DMS79 (cell line): ENCODE data around the gene HSPG2.
"Not testable (repeated sequence)": the region's sequence is repeated elsewhere in the genome, so short reads cannot be mapped to it uniquely, and the experiment has no call there.

Source experiments
- DNase-seq: peaks from one replicate; lab custom pipeline; 2025; lab: John Stamatoyannopoulos, UW

The HSPG2 gene

DNA sequence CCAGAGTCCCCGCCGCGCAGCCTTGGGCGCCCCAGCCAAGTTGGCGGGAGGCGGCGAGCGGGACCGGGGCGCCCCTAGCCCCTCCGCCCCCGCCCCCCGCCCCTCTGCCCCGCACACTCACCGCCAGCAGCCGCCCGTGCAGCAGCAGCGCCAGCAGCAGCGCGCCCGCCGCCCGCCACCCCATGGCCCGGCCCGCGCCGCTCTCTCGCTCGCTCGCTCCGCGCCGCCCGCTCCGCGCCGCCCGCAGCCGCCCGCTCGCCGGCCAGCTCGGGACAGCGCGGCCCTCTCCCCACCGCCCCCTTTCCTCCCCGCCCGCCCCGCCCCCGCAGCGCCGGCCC lies at the start of gene HSPG2:
HSPG2 (minus strand) TSS at position 277 of the 338 bp plus-strand sequence; CDS start at position 184, 93 bp downstream.
- DNase-seq, result no peak

DNA sequence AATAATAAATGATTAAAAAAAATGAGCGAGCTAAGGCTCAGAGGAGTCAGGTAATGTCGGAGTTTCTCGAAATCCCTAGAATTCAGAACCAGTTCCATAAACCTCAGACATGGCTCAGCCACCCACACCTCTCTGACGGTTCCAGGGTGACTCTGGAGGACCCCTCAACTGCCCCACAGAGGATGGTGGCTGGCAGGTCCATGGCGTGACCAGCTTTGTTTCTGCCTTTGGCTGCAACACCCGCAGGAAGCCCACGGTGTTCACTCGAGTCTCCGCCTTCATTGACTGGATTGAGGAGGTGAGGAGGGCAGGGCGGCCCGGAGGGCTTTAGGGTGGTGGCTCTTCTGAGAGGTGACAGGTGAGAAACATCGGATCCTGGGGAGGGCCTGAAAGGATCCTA lies 49.3 kb upstream of the HSPG2 start:
- not testable (repeated sequence) for DNase-seq

DNA sequence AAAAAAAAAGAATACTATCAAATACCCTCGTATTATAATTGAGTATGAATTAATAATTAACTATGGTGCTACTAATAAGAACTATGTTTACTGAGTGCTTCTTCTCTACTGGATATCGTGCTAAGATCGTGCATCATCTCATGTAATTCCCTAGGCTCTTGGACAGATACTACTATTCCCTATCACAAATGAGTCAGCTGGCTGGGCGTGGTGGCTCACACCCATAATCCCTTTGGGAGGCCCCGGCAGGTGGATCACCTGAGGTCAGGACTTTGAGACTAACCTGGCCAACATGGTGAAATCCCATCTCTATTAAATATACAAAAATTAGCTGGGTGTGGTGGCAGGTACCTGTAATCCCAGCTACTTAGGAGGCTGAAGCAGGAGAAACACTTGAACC lies 48.8 kb upstream of the HSPG2 start:
- not testable (repeated sequence) for DNase-seq

DNA sequence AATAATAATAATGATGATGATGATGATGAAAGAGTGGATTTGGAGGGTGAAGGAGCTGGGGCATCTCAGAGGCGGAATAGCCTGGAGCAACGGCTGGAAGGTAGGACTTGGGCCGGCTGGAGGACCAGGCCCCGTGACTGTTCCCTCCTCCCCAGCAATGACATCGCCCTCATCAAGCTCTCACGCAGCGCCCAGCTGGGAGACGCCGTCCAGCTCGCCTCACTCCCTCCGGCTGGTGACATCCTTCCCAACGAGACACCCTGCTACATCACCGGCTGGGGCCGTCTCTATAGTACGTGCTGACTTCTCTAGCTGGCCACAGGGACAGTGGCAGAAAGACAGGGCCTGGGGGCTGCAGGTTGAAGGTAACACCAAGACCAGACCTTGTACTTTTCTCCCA lies 46.4 kb upstream of the HSPG2 start:
- DNase-seq, result not testable (repeated sequence)

DNA sequence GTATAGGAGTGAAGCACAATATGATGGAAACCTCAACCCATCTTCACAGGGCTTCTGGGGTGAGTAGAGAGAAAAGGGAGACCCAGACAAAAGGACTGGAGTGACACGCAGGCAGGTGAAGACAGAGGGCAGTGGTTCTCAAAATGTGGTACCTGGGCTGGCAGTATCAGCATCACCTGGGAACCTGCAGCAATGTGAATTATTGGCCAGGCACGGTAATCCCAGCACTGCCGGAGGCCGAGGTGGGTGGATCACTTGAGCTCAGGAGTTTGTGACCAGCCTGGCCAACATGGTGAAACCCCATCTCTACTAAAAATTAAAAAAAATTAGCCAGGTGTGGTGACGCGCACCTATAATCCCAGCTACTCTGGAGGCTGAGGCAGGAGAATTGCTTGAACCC lies 45.0 kb upstream of the HSPG2 start:
- DNase-seq, result not testable (repeated sequence)

DNA sequence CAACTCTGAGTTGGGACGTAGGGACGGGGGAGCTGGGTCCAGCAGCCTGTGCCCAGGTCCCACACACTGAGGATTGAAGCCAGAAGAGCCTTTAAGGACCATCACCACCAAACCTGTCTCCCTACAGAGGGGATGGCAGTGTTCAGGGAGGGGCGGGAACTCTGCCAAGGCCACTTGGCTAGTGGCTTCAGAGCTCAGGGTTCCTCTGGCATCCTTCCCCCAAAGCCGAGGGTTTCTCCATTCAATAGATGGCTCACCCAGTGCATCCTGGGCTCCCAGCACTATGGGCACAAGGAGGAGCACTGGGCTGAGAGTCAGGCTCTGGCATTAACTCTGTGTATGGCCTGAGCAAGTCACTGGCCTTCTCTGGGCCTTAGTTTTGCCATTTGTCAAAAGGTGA lies 44.1 kb upstream of the HSPG2 start:
- not testable (repeated sequence) for DNase-seq

DNA sequence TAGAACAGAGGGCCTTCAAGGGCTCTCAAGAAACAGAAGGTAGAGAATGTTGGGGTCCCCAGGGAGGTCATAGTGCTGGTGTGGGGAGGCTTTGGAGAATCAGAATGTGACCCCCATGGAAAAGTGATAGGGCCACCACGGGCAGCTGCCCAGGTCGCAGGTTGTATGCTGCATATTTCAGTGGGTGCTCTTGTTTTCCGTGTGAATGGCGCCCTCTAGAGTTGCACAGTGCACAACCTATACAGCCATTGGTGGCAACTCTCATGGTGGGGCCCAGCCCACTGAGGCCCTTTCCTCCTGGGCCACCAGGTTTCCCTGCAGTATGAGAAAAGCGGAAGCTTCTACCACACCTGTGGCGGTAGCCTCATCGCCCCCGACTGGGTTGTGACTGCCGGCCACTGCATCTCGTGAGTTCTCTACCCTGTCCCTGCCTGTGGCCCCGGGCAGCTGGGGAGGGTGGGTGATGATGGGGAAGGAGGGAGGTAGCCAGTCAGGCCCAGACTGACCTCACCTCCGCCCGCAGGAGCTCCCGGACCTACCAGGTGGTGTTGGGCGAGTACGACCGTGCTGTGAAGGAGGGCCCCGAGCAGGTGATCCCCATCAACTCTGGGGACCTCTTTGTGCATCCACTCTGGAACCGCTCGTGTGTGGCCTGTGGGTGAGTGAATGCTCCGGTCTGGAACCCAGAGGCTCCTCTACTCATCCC lies 43.6 kb upstream of the HSPG2 start:
- not testable (repeated sequence) for DNase-seq

DNA sequence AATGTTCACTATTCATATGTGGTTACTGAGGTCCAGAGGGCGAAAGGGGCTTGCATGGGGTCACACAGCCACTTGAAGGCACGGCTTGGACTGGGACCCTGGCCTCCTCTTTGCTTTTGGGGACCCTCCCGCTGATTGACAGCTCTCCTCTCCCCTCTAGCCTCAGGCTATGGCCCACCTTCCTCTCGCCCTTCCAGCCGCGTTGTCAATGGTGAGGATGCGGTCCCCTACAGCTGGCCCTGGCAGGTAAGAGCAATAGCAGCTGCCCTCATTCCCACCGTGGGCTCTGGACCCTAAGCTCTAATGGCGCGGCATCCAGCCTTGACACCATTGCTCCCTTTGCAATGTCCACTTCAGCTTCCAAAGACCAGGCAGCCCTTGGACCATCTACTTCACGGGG lies 41.1 kb upstream of the HSPG2 start:
- DNase-seq, result not testable (repeated sequence)

DNA sequence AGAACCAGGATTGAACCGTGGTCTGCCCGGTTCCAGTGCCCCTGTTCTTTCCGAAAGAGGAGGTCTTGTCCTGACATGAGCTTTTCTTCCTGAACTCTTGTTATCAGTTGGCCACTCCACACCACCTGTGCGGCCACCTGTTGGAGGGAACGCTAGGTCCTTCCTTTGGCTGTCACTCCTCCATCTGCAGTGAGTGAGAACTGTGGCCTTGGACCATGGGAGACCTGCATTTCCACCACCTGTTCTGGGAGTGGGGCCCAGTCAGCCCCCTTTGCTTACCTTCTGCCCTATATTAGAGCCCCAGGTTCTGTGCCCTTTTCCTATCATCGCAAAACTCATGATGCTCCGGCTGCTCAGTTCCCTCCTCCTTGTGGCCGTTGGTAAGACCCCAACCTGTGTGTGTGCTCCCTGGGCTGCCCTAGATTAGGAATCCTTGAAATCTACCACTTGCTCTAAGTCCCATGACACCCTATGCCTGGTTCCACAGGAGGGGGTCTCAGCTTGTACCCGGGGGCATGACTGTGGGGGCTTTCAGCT lies 39.7 kb upstream of the HSPG2 start, which contains the start of gene CELA3B:
CELA3B (plus strand) TSS at position 320 of the 537 bp plus-strand sequence; CDS start at position 338, 18 bp downstream.
- DNase-seq, result not testable (repeated sequence)

DNA sequence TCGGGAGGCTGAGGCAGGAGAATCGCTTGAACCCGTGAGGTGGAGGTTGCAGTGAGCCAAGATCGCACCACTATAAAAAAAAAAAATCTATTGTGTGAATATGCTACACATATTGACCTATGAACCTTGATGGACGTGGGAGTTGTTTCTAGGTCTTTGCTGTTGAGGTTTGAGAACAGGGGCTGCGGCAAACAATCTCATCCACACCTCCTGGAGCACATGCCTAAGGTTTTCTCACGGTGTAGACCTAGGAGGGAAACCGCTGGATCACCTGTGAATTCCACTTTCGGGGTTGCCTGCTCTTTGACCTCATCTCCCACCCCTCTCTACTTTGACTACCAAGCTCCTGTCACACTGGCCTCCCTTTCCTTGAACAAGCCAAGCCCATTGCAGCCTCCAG lies 38.2 kb upstream of the HSPG2 start:
- not testable (repeated sequence) for DNase-seq

DNA sequence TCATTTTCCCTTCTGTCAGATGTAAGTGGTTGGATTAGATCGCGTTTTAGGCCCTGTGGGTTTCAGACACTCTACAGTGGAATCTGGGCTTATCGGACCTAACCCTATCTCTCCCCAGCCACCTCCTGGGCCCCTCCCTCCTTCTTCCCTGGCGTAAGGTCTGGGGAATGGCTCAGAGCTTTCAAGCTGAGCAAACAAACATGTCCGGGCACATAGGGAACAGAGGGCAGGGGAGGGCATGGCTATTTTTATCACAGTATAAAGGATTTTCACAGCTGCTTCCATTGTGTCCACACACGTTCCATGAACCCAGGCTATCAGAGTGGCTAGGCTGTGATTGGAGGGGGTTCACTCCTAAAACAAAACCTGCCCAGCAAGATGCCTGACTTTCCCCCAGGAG lies 37.6 kb upstream of the HSPG2 start:
- DNase-seq, result not testable (repeated sequence)

DNA sequence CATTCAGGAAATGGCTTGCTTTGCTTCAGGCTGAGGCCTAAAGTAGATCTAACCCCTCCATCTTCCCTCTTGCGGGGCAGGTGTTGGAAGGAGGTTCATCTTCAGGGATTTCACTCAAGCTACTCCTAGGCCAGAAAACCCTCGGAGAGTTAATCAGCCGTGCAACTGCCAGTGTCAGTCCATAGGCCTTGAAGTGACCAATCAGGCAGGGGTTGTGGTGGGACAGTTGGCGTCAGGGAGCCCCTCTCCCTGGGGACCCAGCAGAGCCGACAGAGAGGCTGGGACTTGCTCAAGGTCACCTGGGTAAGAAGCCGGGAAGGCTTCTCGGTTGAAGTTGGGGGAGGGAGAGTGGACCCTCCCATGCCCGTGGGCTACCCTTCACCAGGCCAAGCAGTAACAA lies 36.8 kb upstream of the HSPG2 start:
- not testable (repeated sequence) for DNase-seq

DNA sequence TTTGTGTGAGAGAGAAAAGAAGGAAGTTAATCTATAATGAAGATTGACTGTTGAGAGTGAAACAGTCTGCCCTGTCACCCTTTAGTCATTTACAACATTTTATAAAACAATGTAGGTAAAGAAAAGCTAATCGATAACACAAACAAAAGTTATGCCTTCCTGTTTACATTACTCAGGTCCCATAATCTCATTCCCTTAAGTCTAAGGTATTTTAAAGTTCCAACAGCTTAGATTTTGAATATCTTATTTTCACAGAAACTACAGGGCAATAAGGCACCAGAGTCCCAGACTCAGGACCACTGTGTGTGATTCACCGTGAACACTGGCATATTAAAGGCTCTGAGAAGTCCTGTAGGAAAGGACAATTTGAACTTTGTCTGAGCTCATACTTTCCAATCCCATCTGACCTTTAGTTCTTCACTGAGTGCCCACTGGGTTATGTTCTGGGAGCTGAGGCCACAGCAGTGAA lies 35.9 kb upstream of the HSPG2 start:
- DNase-seq, result not testable (repeated sequence)

DNA sequence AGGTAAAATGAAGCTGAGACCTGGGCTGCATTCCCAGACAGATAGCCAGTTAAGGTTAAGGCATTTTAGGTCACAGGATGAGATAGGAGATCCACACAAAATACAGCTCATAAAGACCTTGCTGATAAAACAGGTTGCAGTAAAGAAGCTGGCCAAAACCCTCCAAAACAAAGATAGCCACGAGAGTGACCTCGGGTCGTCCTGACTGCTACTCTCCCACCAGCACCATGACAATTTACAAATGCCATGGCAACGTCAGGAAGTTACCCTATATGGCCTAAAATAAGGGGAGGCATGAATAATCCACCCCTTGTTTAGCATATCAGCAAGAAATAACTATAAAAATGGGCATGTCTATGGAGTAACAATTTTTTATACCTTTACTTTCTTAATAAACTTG lies 33.4 kb upstream of the HSPG2 start:
- DNase-seq, result not testable (repeated sequence)

DNA sequence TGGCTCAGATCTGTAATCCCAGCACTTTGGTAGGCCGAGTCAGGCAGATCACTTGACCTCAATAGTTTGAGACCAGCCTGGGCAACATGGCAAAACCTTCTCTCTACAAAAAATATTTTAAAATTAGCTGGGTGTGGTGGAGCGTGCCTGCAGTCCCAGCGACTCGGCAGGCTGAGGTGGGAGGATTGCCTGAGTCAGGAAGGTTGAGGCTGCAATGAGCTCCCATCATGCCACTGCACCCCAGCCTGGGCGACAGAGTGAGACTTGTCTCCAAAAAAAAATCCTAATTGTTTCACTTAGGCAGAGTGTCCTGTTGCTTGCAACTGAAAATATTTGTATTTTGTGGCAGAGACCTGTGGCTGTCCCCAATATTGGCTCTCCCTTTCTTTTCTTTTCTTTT lies 32.0 kb upstream of the HSPG2 start:
- not testable (repeated sequence) for DNase-seq

DNA sequence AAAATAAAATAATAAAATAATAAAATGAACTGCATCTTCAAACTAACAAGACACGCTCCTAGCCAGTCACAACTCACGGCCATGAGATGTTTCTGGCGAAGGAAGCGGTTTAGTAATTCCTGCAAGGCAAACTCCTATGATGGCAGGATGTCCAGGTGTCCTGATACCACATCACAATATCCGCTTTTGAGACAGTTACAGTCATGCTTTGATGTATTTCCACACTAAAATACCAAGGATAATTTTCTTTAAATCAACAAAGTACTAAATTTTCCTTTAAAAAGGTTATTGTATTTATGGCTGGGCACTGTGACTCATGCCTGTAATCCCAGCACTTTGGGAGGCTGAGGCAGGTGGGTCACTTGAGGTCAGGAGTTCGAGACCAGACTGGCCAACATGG lies 30.1 kb upstream of the HSPG2 start:
- DNase-seq, result not testable (repeated sequence)

DNA sequence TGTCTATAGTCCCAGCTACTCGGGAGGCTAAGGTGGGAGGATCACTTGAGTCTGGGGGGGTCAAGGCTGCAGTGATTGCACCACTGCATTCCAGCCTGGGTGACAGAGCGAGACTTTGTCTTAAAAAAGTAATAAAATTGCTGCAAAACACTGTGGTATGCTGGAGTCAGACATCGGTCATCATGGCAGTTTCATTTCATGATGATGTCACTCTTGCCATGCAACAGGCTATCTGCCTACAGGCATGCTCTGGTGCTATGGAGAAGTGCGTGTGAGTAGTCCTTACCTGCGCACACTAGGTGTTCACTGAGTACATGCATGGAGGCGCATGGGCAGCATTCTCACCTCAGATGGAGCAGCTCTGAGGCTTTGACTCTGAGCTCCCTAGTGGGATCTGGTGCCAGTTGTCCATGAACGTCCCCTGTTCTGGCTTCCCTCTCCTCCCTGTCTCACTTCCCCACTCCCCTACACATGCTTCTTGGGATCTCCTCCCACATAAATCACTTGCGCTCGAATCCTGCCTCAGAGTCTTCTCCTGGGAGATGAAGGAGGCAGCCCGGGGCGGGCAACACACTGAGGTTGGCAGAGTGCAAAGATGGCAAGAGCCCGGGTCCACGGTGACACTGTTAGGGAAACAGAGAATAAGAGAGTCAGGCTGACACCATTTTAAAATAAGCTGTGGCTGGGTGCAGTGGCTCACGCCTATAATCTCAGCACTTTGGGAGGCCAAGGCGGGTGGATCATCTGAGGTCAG lies 29.3 kb upstream of the HSPG2 start:
- DNase-seq, result no peak

DNA sequence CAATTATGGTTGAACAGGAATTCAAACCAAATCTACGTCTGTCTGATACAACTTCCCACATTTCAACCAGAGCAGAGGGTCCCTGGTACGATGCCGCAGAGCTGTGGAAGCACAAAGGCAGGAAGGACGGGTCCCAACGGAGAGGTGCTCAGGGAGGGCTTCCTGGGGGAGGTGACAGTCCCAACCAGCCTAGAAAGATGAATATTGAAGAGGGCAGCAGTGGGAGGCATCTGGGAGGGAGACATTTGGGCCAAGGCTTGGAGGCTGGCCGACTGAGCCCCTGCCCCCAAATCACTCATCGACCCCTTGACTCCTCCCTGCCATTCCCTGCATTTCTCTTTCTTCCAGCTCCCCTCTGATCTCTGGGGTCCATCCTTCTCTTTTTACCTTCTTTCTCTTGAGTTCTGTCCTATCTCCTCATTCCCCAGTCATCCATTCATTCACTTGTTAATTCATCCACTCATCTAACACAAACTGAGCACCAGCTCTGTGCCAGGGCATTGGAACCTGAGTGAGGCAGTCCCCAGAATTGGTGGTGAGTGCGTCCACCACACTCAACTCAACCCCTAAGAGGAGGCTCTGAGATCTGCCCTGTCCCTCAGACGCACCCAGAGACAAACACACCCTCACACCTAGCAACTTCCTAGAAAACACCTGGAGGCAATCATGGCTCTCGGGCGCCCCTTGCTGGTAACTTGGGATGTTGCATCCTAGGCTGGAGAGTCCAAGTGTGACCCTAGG lies 26.5 kb upstream of the HSPG2 start:
- DNase-seq, result peak; percentile 47

DNA sequence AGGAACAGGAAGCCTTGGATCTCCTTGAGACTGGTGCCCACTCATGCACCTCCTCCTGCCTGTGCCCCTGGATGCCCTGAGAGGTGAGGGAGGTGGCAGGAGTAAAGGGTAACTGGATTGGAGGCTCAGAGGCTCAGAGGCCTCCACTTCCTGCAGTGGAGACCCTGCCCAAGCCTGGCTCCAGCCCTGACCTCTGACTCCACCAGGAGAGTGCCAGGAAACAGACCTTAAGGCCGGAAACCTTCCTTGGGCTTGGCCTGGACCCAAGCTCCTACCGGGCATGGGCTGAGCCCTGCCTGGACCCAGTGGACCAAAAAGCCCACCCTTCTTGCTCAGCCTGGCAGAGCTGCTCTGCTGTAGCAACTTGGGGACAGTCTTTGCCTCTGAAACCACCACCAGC lies 24.7 kb upstream of the HSPG2 start:
- no peak for DNase-seq

DNA sequence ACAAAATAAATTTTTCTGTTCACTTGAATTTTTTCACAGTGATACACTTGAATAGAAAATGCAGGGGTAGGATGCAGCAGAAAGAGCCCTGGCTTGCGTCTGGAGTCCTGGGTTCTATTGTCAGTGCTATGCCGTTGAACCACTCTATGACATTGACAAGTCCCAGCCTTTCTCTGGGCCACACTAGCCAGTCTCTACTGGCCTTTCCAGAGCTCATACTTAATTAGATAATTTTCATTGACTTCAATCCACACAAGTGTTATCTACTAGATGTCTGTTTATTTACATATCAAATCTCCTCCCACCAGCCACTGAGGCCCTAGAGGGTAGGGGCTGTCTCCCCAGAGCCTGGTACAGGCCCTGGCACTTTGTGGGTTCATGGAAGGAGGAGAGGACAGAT lies 24.2 kb upstream of the HSPG2 start:
- DNase-seq, result no peak

DNA sequence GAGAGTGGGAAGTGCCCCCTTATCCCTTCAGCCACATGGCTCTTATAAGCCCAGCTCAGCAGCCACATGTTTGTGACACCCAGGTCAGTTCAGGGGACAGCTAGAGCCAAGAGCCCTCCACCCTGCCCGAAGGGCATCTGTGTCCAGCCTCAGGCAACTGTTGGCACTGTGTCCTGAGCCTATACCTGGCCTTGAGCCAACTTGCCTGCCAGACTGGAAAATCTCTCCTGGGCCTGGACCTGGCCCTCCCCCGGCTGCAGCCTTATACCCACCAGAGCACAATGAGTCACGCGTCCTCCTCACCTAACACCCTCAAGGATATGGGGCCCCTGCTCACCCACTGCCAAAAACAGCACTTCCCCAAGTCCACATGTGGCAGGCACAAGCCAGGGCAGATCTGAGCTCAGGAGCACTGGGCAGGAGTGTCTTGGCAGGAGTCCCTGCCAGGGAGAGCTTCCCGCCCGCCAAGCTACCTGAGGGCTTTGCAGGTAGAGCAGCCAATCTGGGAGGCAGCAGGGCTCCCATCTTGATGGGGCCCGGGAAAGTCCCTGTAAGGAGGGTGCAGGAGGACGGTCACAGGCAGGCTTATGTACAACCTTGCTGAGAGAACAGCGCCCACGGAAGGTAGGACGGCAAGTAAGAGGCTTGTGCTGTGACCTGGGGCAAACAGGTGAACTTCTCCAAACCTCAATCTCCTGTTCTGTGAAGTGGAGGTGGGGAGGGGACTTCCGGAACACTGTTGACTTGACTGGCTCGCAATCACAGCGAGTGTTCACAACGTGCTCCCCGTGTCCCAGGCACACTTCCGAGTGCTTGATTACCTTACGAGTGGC lies 19.8 kb upstream of the HSPG2 start:
- peak; percentile 95 for DNase-seq
